HEK293 (cell line): Measurements from ENCODE around the gene EPO.
A peak's percentile ranks its signal among the peaks of the same experiment; 100 is the strongest.

Experiments
- KLF10 ChIP-seq: fragments of 450-650 bp; IDR thresholded peaks from 2 replicates; pipeline ENCODE4 v1.5.1; 2018; ENCODE audit warnings: missing biosample characterization, mild to moderate bottlenecking, missing genetic modification characterization
- KLF7 ChIP-seq: fragments of 450-650 bp; formaldehyde crosslinking; IDR thresholded peaks from 2 replicates; pipeline ENCODE4 v1.5.1; 2016; ENCODE audit warnings: missing biosample characterization, missing genetic modification characterization, borderline replicate concordance
- MYNN ChIP-seq: fragments of 450-650 bp; formaldehyde crosslinking; IDR thresholded peaks from 2 replicates; pipeline ENCODE4 v1.5.1; 2016; ENCODE audit warnings: missing biosample characterization, missing genetic modification characterization, borderline replicate concordance
- SALL2 ChIP-seq: fragments of 450-650 bp; formaldehyde crosslinking; IDR thresholded peaks from 2 replicates; pipeline ENCODE4 v1.5.0; 2017; ENCODE audit warnings: missing biosample characterization, mild to moderate bottlenecking, missing genetic modification characterization, borderline replicate concordance
- SCRT1 ChIP-seq: fragments of 450-650 bp; formaldehyde crosslinking; IDR thresholded peaks from 2 replicates; pipeline ENCODE4 v1.5.1; 2016; ENCODE audit warnings: missing biosample characterization, missing genetic modification characterization, borderline replicate concordance
- SCRT2 ChIP-seq: fragments of 450-650 bp; formaldehyde crosslinking; IDR thresholded peaks from 2 replicates; pipeline ENCODE4 v1.5.1; 2016; ENCODE audit warnings: missing biosample characterization, missing genetic modification characterization
- TRIM28 ChIP-seq: IDR thresholded peaks from 2 replicates; pipeline ENCODE4 v1.6.1; 2011; ENCODE audit warnings: low read length, control low read depth, borderline replicate concordance
- WT1 ChIP-seq: fragments of 450-650 bp; formaldehyde crosslinking; IDR thresholded peaks from 2 replicates; pipeline ENCODE4 v1.5.1; 2016; ENCODE audit warnings: missing biosample characterization, missing genetic modification characterization
- ZFHX2 ChIP-seq: fragments of 450-650 bp; formaldehyde crosslinking; conservative IDR thresholded peaks from 2 replicates; pipeline ENCODE4 v1.5.1; 2016; ENCODE audit warnings: missing biosample characterization, missing genetic modification characterization
- ZFP37 ChIP-seq: fragments of 450-650 bp; formaldehyde crosslinking; IDR thresholded peaks from 2 replicates; pipeline ENCODE4 v1.5.1; 2016; ENCODE audit warnings: missing biosample characterization, missing genetic modification characterization
- ZFP41 ChIP-seq: fragments of 450-650 bp; formaldehyde crosslinking; IDR thresholded peaks from 2 replicates; pipeline ENCODE4 v1.5.1; 2016; ENCODE audit warnings: missing biosample characterization, missing genetic modification characterization, borderline replicate concordance
- ZFP69B ChIP-seq: fragments of 450-650 bp; formaldehyde crosslinking; IDR thresholded peaks from 2 replicates; pipeline ENCODE4 v1.5.1; 2016; ENCODE audit warnings: missing biosample characterization, missing genetic modification characterization
- ZNF112 ChIP-seq: fragments of 450-650 bp; formaldehyde crosslinking; IDR thresholded peaks from 2 replicates; pipeline ENCODE4 v1.5.0; 2017; ENCODE audit warnings: missing biosample characterization, missing genetic modification characterization
- ZNF214 ChIP-seq: fragments of 450-650 bp; formaldehyde crosslinking; IDR thresholded peaks from 2 replicates; pipeline ENCODE4 v1.5.1; 2017; ENCODE audit warnings: missing biosample characterization, mild to moderate bottlenecking, missing genetic modification characterization, borderline replicate concordance
- ZNF23 ChIP-seq: fragments of 450-650 bp; formaldehyde crosslinking; IDR thresholded peaks from 2 replicates; pipeline ENCODE4 v1.5.1; 2016; ENCODE audit warnings: missing biosample characterization, missing genetic modification characterization, borderline replicate concordance
- ZNF394 ChIP-seq: fragments of 450-650 bp; formaldehyde crosslinking; IDR thresholded peaks from 2 replicates; pipeline ENCODE4 v1.5.1; 2016; ENCODE audit warnings: missing biosample characterization, missing genetic modification characterization, mild to moderate bottlenecking, moderate library complexity, borderline replicate concordance
- ZNF473 ChIP-seq: fragments of 450-650 bp; formaldehyde crosslinking; IDR thresholded peaks from 2 replicates; pipeline ENCODE4 v1.5.1; 2017; ENCODE audit warnings: missing biosample characterization, missing genetic modification characterization
- ZNF501 ChIP-seq: fragments of 450-650 bp; formaldehyde crosslinking; IDR thresholded peaks from 2 replicates; pipeline ENCODE4 v1.5.1; 2016; ENCODE audit warnings: missing biosample characterization, missing genetic modification characterization
- ZNF529 ChIP-seq: fragments of 450-650 bp; formaldehyde crosslinking; IDR thresholded peaks from 2 replicates; pipeline ENCODE4 v1.5.1; 2017; ENCODE audit warnings: missing genetic modification characterization, missing biosample characterization; ENCODE audit not compliant: insufficient replicate concordance
- ZNF555 ChIP-seq: fragments of 450-650 bp; formaldehyde crosslinking; conservative IDR thresholded peaks from 2 replicates; pipeline ENCODE4 v1.5.1; 2017; ENCODE audit warnings: missing biosample characterization, mild to moderate bottlenecking, missing genetic modification characterization, inconsistent platforms
- ZNF560 ChIP-seq: fragments of 450-650 bp; formaldehyde crosslinking; IDR thresholded peaks from 2 replicates; pipeline ENCODE4 v1.5.1; 2017; ENCODE audit warnings: missing biosample characterization, missing genetic modification characterization, borderline replicate concordance
- ZNF571 ChIP-seq: fragments of 450-650 bp; formaldehyde crosslinking; IDR thresholded peaks from 2 replicates; pipeline ENCODE4 v1.5.0; 2017; ENCODE audit warnings: missing biosample characterization, missing genetic modification characterization
- ZNF596 ChIP-seq: fragments of 450-650 bp; IDR thresholded peaks from 2 replicates; pipeline ENCODE4 v1.5.0; 2018; ENCODE audit warnings: missing biosample characterization, mild to moderate bottlenecking, missing genetic modification characterization, moderate library complexity
- ZNF624 ChIP-seq: fragments of 450-650 bp; formaldehyde crosslinking; IDR thresholded peaks from 2 replicates; pipeline ENCODE4 v1.5.1; 2017; ENCODE audit warnings: missing biosample characterization, missing genetic modification characterization
- ZSCAN30 ChIP-seq: fragments of 450-650 bp; IDR thresholded peaks from 2 replicates; pipeline ENCODE4 v1.5.1; 2018; ENCODE audit warnings: missing biosample characterization, mild to moderate bottlenecking, missing genetic modification characterization, moderate library complexity
- TF ChIP-seq, protein P1 (sequence below): fragments of 450-650 bp; formaldehyde crosslinking; IDR thresholded peaks from 2 replicates; pipeline ENCODE4 v1.5.1; 2016; ENCODE audit warnings: missing biosample characterization, missing genetic modification characterization
- TF ChIP-seq, protein P2 (sequence below): fragments of 450-650 bp; formaldehyde crosslinking; IDR thresholded peaks from 2 replicates; pipeline ENCODE4 v1.5.1; 2016; ENCODE audit warnings: missing biosample characterization, missing genetic modification characterization
- TF ChIP-seq, protein P3 (sequence below): fragments of 450-650 bp; formaldehyde crosslinking; IDR thresholded peaks from 2 replicates; pipeline ENCODE4 v1.5.1; 2016; ENCODE audit warnings: missing biosample characterization, missing genetic modification characterization
- TF ChIP-seq, protein P4 (sequence below): fragments of 450-650 bp; IDR thresholded peaks from 2 replicates; pipeline ENCODE4 v1.5.1; 2018; ENCODE audit warnings: missing biosample characterization, mild to moderate bottlenecking, missing genetic modification characterization
- TF ChIP-seq, protein P5 (sequence below): sonication (generic); formaldehyde crosslinking; IDR thresholded peaks from 2 replicates; pipeline ENCODE4 v1.8.1; 2022; ENCODE audit warnings: mild to moderate bottlenecking, moderate library complexity, missing genetic modification reagents
- TF ChIP-seq, protein P6 (sequence below): fragments of 450-650 bp; formaldehyde crosslinking; IDR thresholded peaks from 2 replicates; pipeline ENCODE4 v1.5.1; 2016; ENCODE audit warnings: missing biosample characterization, missing genetic modification characterization

EPO gene

DNA sequence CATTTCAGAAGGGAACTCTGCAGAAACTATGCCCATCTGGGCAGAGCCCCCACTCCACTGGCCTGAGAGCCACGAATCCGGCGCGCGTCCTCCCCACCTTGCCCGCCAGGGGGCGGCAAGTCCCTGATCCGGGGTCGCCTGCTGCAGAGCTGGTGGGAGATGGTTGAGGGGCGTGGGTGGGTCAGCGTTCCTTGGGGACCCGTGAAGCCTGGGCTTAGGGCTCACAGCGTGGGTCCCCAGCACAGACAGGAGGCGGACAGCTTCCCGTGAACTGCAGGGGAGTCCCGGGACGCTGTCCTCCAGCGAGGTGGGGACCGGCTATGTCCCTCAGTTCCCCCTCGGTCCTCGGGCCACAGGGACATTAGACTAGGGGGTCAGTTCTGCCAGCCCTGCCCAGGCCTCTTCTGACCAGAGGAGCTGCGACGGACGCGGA is 14.9 kb upstream of the EPO start (continued):
- TF ChIP-seq, protein P1, sequence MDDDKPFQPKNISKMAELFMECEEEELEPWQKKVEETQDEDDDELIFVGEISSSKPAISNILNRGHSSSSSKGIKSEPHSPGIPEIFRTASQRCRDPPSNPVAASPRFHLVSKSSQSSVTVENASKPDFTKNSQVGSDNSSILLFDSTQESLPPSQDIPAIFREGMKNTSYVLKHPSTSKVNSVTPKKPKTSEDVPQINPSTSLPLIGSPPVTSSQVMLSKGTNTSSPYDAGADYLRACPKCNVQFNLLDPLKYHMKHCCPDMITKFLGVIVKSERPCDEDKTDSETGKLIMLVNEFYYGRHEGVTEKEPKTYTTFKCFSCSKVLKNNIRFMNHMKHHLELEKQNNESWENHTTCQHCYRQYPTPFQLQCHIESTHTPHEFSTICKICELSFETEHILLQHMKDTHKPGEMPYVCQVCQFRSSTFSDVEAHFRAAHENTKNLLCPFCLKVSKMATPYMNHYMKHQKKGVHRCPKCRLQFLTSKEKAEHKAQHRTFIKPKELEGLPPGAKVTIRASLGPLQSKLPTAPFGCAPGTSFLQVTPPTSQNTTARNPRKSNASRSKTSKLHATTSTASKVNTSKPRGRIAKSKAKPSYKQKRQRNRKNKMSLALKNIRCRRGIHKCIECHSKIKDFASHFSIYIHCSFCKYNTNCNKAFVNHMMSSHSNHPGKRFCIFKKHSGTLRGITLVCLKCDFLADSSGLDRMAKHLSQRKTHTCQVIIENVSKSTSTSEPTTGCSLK (tag by site-specific recombination): no peak
- TF ChIP-seq SALL2 (tag by site-specific recombination) (no peak), WT1 (peak; percentile 45; the same call in 1 of the 2 replicates), KLF10 (tag by site-specific recombination) (no peak; the same call in 1 of the 2 replicates), ZFP69B (tag by site-specific recombination) (peak; percentile 28), ZNF571 (no peak), ZNF214 (tag by site-specific recombination) (no peak), ZNF394 (tag by site-specific recombination) (no peak), ZNF560 (tag by site-specific recombination) (no peak), ZNF596 (tag by site-specific recombination) (no peak), ZNF23 (tag by site-specific recombination) (no peak), ZFHX2 (peak; percentile 95), ZNF529 (tag by site-specific recombination) (no peak), KLF7 (tag by site-specific recombination) (0 out of 2 replicates have a peak, but pooled peaks have one; percentile 67), SCRT2 (tag by site-specific recombination) (no peak), SCRT1 (tag by site-specific recombination) (no peak), ZFP41 (tag by site-specific recombination) (no peak), ZFP37 (peak; percentile 89; the same call in 1 of the 2 replicates), MYNN (tag by site-specific recombination) (no peak), ZNF501 (tag by site-specific recombination) (peak; percentile 81), ZNF624 (tag by site-specific recombination) (no peak), TRIM28 (no peak), ZSCAN30 (tag by site-specific recombination) (no peak), ZNF112 (no peak), ZNF473 (no peak), ZNF555 (tag by site-specific recombination) (no peak)
- TF ChIP-seq, protein P2, sequence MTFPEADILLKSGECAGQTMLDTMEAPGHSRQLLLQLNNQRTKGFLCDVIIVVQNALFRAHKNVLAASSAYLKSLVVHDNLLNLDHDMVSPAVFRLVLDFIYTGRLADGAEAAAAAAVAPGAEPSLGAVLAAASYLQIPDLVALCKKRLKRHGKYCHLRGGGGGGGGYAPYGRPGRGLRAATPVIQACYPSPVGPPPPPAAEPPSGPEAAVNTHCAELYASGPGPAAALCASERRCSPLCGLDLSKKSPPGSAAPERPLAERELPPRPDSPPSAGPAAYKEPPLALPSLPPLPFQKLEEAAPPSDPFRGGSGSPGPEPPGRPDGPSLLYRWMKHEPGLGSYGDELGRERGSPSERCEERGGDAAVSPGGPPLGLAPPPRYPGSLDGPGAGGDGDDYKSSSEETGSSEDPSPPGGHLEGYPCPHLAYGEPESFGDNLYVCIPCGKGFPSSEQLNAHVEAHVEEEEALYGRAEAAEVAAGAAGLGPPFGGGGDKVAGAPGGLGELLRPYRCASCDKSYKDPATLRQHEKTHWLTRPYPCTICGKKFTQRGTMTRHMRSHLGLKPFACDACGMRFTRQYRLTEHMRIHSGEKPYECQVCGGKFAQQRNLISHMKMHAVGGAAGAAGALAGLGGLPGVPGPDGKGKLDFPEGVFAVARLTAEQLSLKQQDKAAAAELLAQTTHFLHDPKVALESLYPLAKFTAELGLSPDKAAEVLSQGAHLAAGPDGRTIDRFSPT (tag by site-specific recombination): no peak; the same call in 1 of the 2 replicates
- TF ChIP-seq, protein P3, sequence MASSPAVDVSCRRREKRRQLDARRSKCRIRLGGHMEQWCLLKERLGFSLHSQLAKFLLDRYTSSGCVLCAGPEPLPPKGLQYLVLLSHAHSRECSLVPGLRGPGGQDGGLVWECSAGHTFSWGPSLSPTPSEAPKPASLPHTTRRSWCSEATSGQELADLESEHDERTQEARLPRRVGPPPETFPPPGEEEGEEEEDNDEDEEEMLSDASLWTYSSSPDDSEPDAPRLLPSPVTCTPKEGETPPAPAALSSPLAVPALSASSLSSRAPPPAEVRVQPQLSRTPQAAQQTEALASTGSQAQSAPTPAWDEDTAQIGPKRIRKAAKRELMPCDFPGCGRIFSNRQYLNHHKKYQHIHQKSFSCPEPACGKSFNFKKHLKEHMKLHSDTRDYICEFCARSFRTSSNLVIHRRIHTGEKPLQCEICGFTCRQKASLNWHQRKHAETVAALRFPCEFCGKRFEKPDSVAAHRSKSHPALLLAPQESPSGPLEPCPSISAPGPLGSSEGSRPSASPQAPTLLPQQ (tag by site-specific recombination): peak; percentile 77; the same call in 1 of the 2 replicates
- TF ChIP-seq, protein P4, sequence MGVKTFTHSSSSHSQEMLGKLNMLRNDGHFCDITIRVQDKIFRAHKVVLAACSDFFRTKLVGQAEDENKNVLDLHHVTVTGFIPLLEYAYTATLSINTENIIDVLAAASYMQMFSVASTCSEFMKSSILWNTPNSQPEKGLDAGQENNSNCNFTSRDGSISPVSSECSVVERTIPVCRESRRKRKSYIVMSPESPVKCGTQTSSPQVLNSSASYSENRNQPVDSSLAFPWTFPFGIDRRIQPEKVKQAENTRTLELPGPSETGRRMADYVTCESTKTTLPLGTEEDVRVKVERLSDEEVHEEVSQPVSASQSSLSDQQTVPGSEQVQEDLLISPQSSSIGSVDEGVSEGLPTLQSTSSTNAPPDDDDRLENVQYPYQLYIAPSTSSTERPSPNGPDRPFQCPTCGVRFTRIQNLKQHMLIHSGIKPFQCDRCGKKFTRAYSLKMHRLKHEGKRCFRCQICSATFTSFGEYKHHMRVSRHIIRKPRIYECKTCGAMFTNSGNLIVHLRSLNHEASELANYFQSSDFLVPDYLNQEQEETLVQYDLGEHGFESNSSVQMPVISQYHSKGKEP: no peak
- TF ChIP-seq, protein P5, sequence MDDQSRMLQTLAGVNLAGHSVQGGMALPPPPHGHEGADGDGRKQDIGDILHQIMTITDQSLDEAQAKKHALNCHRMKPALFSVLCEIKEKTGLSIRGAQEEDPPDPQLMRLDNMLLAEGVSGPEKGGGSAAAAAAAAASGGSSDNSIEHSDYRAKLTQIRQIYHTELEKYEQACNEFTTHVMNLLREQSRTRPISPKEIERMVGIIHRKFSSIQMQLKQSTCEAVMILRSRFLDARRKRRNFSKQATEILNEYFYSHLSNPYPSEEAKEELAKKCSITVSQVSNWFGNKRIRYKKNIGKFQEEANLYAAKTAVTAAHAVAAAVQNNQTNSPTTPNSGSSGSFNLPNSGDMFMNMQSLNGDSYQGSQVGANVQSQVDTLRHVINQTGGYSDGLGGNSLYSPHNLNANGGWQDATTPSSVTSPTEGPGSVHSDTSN (CRISPR knock-in tag): no peak
- TF ChIP-seq, protein P6, sequence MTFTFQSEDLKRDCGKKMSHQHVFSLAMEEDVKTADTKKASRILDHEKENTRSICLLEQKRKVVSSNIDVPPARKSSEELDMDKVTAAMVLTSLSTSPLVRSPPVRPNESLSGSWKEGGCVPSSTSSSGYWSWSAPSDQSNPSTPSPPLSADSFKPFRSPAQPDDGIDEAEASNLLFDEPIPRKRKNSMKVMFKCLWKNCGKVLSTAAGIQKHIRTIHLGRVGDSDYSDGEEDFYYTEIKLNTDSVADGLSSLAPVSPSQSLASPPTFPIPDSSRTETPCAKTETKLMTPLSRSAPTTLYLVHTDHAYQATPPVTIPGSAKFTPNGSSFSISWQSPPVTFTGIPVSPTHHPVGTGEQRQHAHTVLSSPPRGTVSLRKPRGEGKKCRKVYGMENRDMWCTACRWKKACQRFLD (tag by site-specific recombination): no peak; the same call in 1 of the 2 replicates
